ENCODE measurements around the gene PLA2G4C. TPM values are rescaled to one million over a fixed set of nuclear protein-coding genes. Genes with fewer than 3 reads are reported as not detected.
A peak's percentile ranks its signal among the peaks of the same experiment; 100 is the strongest.

Gene PLA2G4C
- total RNA-seq, 1 donor from 2014 or later: 14.7 TPM

GRCh38 chr19:48113190-48113917 lies 2.7 kb upstream of the PLA2G4C start:
- Histone ChIP-seq H3K4me1 (peaks cover 5% of the 10 kb centered on the region), H3K9me3 (no peaks in the 10 kb centered on the region), H3K36me3 (no peaks in the 10 kb centered on the region), H3K27ac (no peak overlapping the region), H3K4me3 (no peak overlapping the region), H3K27me3 (no peaks in the 10 kb centered on the region)
- DNase-seq (no peak), ATAC-seq (no peak)
- intact Hi-C loops (cut with DNase I): no loop called here
- no peak for TF ChIP-seq CTCF (IDR thresholded peaks at IDR 0.05)

GRCh38 chr19:48111280-48111679 lies 663 bp upstream of the PLA2G4C start:
- H3K36me3 ChIP-seq: no peaks in the 10 kb centered on the region
- no peaks in the 10 kb centered on the region for H3K9me3 ChIP-seq
- intact Hi-C loops (cut with DNase I): no loop called here
- peak overlapping the region; percentile 89 for H3K27ac ChIP-seq
- H3K4me3 ChIP-seq: no peak overlapping the region
- no peak for DNase-seq
- H3K27me3 ChIP-seq: no peaks in the 10 kb centered on the region
- H3K4me1 ChIP-seq: peaks cover 5% of the 10 kb centered on the region
- no peak for TF ChIP-seq CTCF (IDR thresholded peaks at IDR 0.05)
- ATAC-seq: no peak

- peaks cover 5% of the 10 kb centered on the region for H3K4me1 ChIP-seq
- H3K27ac ChIP-seq: no peak overlapping the region
- ATAC-seq (no peak), DNase-seq (no peak)
- no peaks in the 10 kb centered on the region for H3K36me3 ChIP-seq
- H3K27me3 ChIP-seq: no peaks in the 10 kb centered on the region
- H3K4me3 ChIP-seq: peak overlapping the region; percentile 56
- intact Hi-C loops (cut with DNase I): no loop called here
- TF ChIP-seq CTCF (IDR thresholded peaks at IDR 0.05): no peak
- no peaks in the 10 kb centered on the region for H3K9me3 ChIP-seq
Observed at GRCh38 chr19:48108997-48109782, 1.4 kb downstream of the PLA2G4C start.

GRCh38 chr19:48103922-48104321 lies 6.7 kb downstream of the PLA2G4C start:
- Histone ChIP-seq H3K27ac (no peak overlapping the region), H3K4me3 (no peak overlapping the region), H3K27me3 (no peaks in the 10 kb centered on the region), H3K4me1 (no peaks in the 10 kb centered on the region), H3K9me3 (no peaks in the 10 kb centered on the region), H3K36me3 (no peaks in the 10 kb centered on the region)
- no peak for DNase-seq
- no peak for ATAC-seq
- intact Hi-C loops (cut with DNase I): no loop called here
- no peak for TF ChIP-seq CTCF (IDR thresholded peaks at IDR 0.05)

- intact Hi-C loops (cut with DNase I): no loop called here
Observed at GRCh38 chr19:48102870-48103751, 7.5 kb downstream of the PLA2G4C start.

More at GRCh38 chr19:48102870-48103751, 7.5 kb downstream of the PLA2G4C start:
- peak; percentile 63 for TF ChIP-seq CTCF (IDR thresholded peaks at IDR 0.05)
- H3K9me3 ChIP-seq: no peaks in the 10 kb centered on the region
- no peaks in the 10 kb centered on the region for H3K36me3 ChIP-seq
- H3K4me3 ChIP-seq: no peak overlapping the region
- ATAC-seq (peak; percentile 65), DNase-seq (no peak)
- H3K27ac ChIP-seq: no peak overlapping the region
- no peaks in the 10 kb centered on the region for H3K27me3 ChIP-seq
- H3K4me1 ChIP-seq: no peaks in the 10 kb centered on the region
